PC-3 (cell line): Measurements from ENCODE around the gene IFNLR1.

Source experiments
- CTCF ChIP-seq: fragments of 300-600 bp; sonication (generic); conservative IDR thresholded peaks from 2 replicates; pipeline ENCODE4 v1.5.1; 2017; ENCODE audit warnings: antibody characterized with exemption, low read depth, mild to moderate bottlenecking, low read length
- EZH2 ChIP-seq: fragments of 300-600 bp; sonication (generic); IDR thresholded peaks from one replicate; pipeline ENCODE4 v1.6.1; 2017; ENCODE audit warnings: antibody characterized with exemption, mild to moderate bottlenecking, low read length; ENCODE audit not compliant: unreplicated experiment

- TF ChIP-seq EZH2 (no peak), CTCF (no peak)
These were observed 46.3 kb downstream of the IFNLR1 start for GRCh38 chr1:24140741-24141181.
